ENCODE results near the gene CLDN19.

Gene CLDN19

GRCh38 chr1:42768172-42768571 is 28.1 kb upstream of the CLDN19 start:
- Mint-ChIP-seq H3K27ac (no peak overlapping the region), H3K27me3 (no peaks in the 10 kb centered on the region), H3K36me3 (peaks cover 18 to 21% of the 10 kb centered on the region in 2 donors), H3K9me3 (no peaks in the 10 kb centered on the region), H3K4me3 (no peak overlapping the region), H3K4me1 (peaks cover 12 to 42% of the 10 kb centered on the region in 2 donors)
- ATAC-seq (replicated peaks) (no peak), DNase-seq (no peak)

- H3K27ac Mint-ChIP-seq = peak overlapping the region; percentile 98
- no peak for DNase-seq
- H3K4me1 Mint-ChIP-seq = peaks cover 13 to 39% of the 10 kb centered on the region in 2 donors
- no peaks in the 10 kb centered on the region for H3K9me3 Mint-ChIP-seq
- peak; percentile 26 to 35 for ATAC-seq (replicated peaks)
- peaks cover 15 to 18% of the 10 kb centered on the region in 2 donors for H3K36me3 Mint-ChIP-seq
- no peaks in the 10 kb centered on the region for H3K27me3 Mint-ChIP-seq
- no peak overlapping the region for H3K4me3 Mint-ChIP-seq
Observed at GRCh38 chr1:42767510-42768000, 27.5 kb upstream of the CLDN19 start.

- H3K4me3 Mint-ChIP-seq = no peak within 1 kb of the TSS
- peak; percentile 100 for DNase-seq
- no peaks in the 10 kb centered on the region for H3K27me3 Mint-ChIP-seq
- H3K27ac Mint-ChIP-seq = peak within 1 kb of the TSS; percentile 98
- peak; percentile 90 to 91 for ATAC-seq (replicated peaks)
- H3K4me1 Mint-ChIP-seq = peaks cover 14 to 41% of the 10 kb centered on the region in 2 donors
- peaks cover 15 to 19% of the 10 kb centered on the region in 2 donors for H3K36me3 Mint-ChIP-seq
- H3K9me3 Mint-ChIP-seq = no peaks in the 10 kb centered on the region
Observed at GRCh38 chr1:42766741-42767509, 26.9 kb upstream of the CLDN19 start, which contains the start of the genes C1orf50 and P3H1. TSS of gene C1orf50 (plus strand) at chr1:42767249. CDS start at chr1:42767312, 63 bp downstream. TSS of gene P3H1 (minus strand) at chr1:42767028. CDS start at chr1:42766971, 57 bp downstream.

- peaks cover 14 to 41% of the 10 kb centered on the region in 2 donors for H3K4me1 Mint-ChIP-seq
- no peaks in the 10 kb centered on the region for H3K9me3 Mint-ChIP-seq
- peaks cover 18 to 19% of the 10 kb centered on the region in 2 donors for H3K36me3 Mint-ChIP-seq
- no peaks in the 10 kb centered on the region for H3K27me3 Mint-ChIP-seq
- no peak overlapping the region for H3K27ac Mint-ChIP-seq
- H3K4me3 Mint-ChIP-seq = no peak overlapping the region
- peak; percentile 57 for DNase-seq
- ATAC-seq (replicated peaks) = peak; percentile 44 to 50
Observed at GRCh38 chr1:42765832-42766740, 26.1 kb upstream of the CLDN19 start.

- H3K9me3 Mint-ChIP-seq = no peaks in the 10 kb centered on the region
- peaks cover 12 to 33% of the 10 kb centered on the region in 2 donors for H3K4me1 Mint-ChIP-seq
- no peak for ATAC-seq (replicated peaks)
- no peak overlapping the region for H3K4me3 Mint-ChIP-seq
- DNase-seq = no peak
- H3K27me3 Mint-ChIP-seq = no peaks in the 10 kb centered on the region
- no peak overlapping the region for H3K27ac Mint-ChIP-seq
- H3K36me3 Mint-ChIP-seq = peaks cover 11 to 12% of the 10 kb centered on the region in 2 donors
Observed at GRCh38 chr1:42765269-42765668, 25.2 kb upstream of the CLDN19 start.

- Mint-ChIP-seq H3K4me1 (peaks cover 8 to 29% of the 10 kb centered on the region in 2 donors), H3K27ac (no peak overlapping the region), H3K4me3 (no peak overlapping the region), H3K27me3 (no peaks in the 10 kb centered on the region), H3K36me3 (peaks cover 14 to 19% of the 10 kb centered on the region in 2 donors), H3K9me3 (no peaks in the 10 kb centered on the region)
- DNase-seq = no peak
- ATAC-seq (replicated peaks) = no peak
Observed at GRCh38 chr1:42762269-42762668, 22.2 kb upstream of the CLDN19 start.

- Mint-ChIP-seq H3K27me3 (no peaks in the 10 kb centered on the region), H3K27ac (no peak overlapping the region), H3K4me1 (peaks cover 10 to 34% of the 10 kb centered on the region in 2 donors), H3K4me3 (no peak overlapping the region), H3K36me3 (peaks cover 19 to 26% of the 10 kb centered on the region in 2 donors), H3K9me3 (no peaks in the 10 kb centered on the region)
- DNase-seq (no peak), ATAC-seq (replicated peaks) (no peak)
Observed at GRCh38 chr1:42761567-42761966, 21.5 kb upstream of the CLDN19 start.

- H3K36me3 Mint-ChIP-seq = peaks cover 33 to 47% of the 10 kb centered on the region in 2 donors
Observed at GRCh38 chr1:42759114-42759513, 19.1 kb upstream of the CLDN19 start.

GRCh38 chr1:42758641-42759040 is 18.6 kb upstream of the CLDN19 start:
- no peak overlapping the region for H3K4me3 Mint-ChIP-seq
- DNase-seq (no peak), ATAC-seq (replicated peaks) (no peak)
- no peaks in the 10 kb centered on the region for H3K9me3 Mint-ChIP-seq
- peaks cover 38 to 52% of the 10 kb centered on the region in 2 donors for H3K36me3 Mint-ChIP-seq
- H3K27ac Mint-ChIP-seq = no peak overlapping the region
- peaks cover 10 to 28% of the 10 kb centered on the region in 2 donors for H3K4me1 Mint-ChIP-seq
- no peaks in the 10 kb centered on the region for H3K27me3 Mint-ChIP-seq

More at GRCh38 chr1:42759114-42759513, 19.1 kb upstream of the CLDN19 start:
- ATAC-seq (replicated peaks) = no peak
- peaks cover 10 to 32% of the 10 kb centered on the region in 2 donors for H3K4me1 Mint-ChIP-seq
- H3K27me3 Mint-ChIP-seq = no peaks in the 10 kb centered on the region
- no peak overlapping the region for H3K4me3 Mint-ChIP-seq
- DNase-seq = no peak
- H3K27ac Mint-ChIP-seq = no peak overlapping the region
- no peaks in the 10 kb centered on the region for H3K9me3 Mint-ChIP-seq

GRCh38 chr1:42757892-42758275 is 17.8 kb upstream of the CLDN19 start:
- Mint-ChIP-seq H3K4me3 (no peak overlapping the region), H3K4me1 (peaks cover 10 to 27% of the 10 kb centered on the region in 2 donors), H3K36me3 (peaks cover 38 to 57% of the 10 kb centered on the region in 2 donors), H3K27me3 (no peaks in the 10 kb centered on the region), H3K27ac (no peak overlapping the region), H3K9me3 (no peaks in the 10 kb centered on the region)
- no peak for DNase-seq
- no peak for ATAC-seq (replicated peaks)

- Mint-ChIP-seq H3K27me3 (no peaks in the 10 kb centered on the region), H3K36me3 (peaks cover 43 to 58% of the 10 kb centered on the region in 2 donors), H3K4me3 (no peak overlapping the region), H3K27ac (peak overlapping the region; percentile 6), H3K9me3 (no peaks in the 10 kb centered on the region), H3K4me1 (peaks cover 4 to 22% of the 10 kb centered on the region in 2 donors)
- DNase-seq (no peak), ATAC-seq (replicated peaks) (peak; percentile 63 to 69)
Observed at GRCh38 chr1:42756956-42757891, 17.2 kb upstream of the CLDN19 start.

- H3K36me3 Mint-ChIP-seq = peaks cover 56 to 79% of the 10 kb centered on the region in 2 donors
- H3K4me3 Mint-ChIP-seq = no peak overlapping the region
- DNase-seq (no peak), ATAC-seq (replicated peaks) (no peak)
- H3K4me1 Mint-ChIP-seq = peaks cover 2 to 5% of the 10 kb centered on the region in 2 donors
- H3K27me3 Mint-ChIP-seq = no peaks in the 10 kb centered on the region
- H3K9me3 Mint-ChIP-seq = peaks cover 4 to 5% of the 10 kb centered on the region in 2 donors
- no peak overlapping the region for H3K27ac Mint-ChIP-seq
Observed at GRCh38 chr1:42753070-42753469, 13.0 kb upstream of the CLDN19 start.

- Mint-ChIP-seq H3K36me3 (peaks cover 55 to 78% of the 10 kb centered on the region in 2 donors), H3K4me1 (peaks cover 2 to 4% of the 10 kb centered on the region in 2 donors), H3K4me3 (no peak overlapping the region), H3K9me3 (peaks cover 4 to 5% of the 10 kb centered on the region in 2 donors), H3K27me3 (no peaks in the 10 kb centered on the region), H3K27ac (no peak overlapping the region)
- ATAC-seq (replicated peaks) (no peak), DNase-seq (no peak)
Observed at GRCh38 chr1:42752284-42752683, 12.2 kb upstream of the CLDN19 start.
